ENCODE measurements around the gene MRPL39.

Gene MRPL39

GRCh38 chr21:25561668-25562641, 45.3 kb downstream of the MRPL39 start:
- H3K27ac ChIP-seq = no peak overlapping the region
- TF ChIP-seq ZFX (IDR thresholded peaks at IDR 0.05; ENCODE audit: borderline replicate concordance) = no peak
- peak; percentile 35 for TF ChIP-seq CTCF (IDR thresholded peaks at IDR 0.05)

DNA sequence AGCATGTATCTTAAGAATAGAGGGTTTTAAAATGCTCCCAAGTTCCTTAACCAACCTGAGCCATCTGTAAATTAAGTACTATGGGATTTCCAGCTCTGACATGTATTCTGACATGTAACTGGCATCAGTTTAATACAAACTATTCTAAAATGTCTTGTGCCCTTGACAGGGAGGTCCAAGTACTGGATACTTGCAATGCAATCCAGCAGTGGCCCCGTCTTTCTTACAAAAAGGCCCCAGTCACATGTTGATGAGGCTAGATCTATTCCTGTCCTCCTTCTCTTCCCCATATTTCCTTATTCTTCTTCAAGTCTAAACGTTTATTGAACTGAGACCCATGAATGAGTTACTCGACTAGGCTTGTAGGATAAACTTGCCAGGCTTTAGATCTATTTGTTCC, 46.4 kb downstream of the MRPL39 start:
- no peak for TF ChIP-seq ZFX (IDR thresholded peaks at IDR 0.05; ENCODE audit: borderline replicate concordance)
- no peak for TF ChIP-seq CTCF (IDR thresholded peaks at IDR 0.05)
- no peak overlapping the region for H3K27ac ChIP-seq

DNA sequence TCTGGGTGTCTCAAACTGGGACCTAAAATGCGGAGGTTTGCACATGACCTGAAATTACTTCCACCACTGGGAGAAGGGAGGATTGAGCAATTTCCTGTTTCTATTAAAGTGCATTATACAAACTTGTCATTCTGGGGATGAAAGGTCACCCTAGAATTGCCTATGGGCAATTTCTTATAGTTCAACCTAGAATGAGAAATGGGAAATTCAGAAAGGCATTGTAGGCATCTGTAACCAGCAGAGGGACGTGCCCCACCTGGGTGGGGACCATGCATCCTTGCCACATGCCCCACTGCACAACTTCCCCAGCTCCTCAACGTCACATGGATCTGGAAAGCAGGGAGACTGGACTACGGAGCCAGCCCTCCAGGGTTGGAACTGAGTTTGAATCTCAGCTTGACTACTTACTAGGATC, 47.0 kb downstream of the MRPL39 start:
- no peak overlapping the region for H3K27ac ChIP-seq
- no peak for TF ChIP-seq ZFX (IDR thresholded peaks at IDR 0.05; ENCODE audit: borderline replicate concordance)
- no peak for TF ChIP-seq CTCF (IDR thresholded peaks at IDR 0.05)

DNA sequence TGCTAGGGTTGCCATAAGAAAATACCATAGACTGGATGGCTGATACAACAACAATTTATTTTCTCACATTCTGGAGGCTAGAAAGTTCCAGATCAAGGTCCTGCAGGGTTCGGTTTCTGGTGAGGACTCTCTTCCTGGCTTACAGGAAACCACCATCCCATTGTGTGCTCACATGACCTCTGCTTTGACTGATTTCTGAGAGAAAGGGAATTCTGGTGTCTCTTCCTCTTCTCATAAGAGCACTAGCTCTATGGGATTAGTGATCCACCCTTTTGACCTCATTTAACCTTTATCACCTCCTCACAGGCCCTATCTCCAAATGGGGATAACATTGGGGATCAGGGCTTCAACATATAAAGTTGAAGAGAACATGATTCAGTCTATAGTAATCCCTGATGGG, 47.5 kb downstream of the MRPL39 start:
- no peak overlapping the region for H3K27ac ChIP-seq
- no peak for TF ChIP-seq CTCF (IDR thresholded peaks at IDR 0.05)
- TF ChIP-seq ZFX (IDR thresholded peaks at IDR 0.05; ENCODE audit: borderline replicate concordance) = no peak

GRCh38 chr21:25558123-25558522, 49.2 kb downstream of the MRPL39 start:
- H3K27ac ChIP-seq = no peak overlapping the region

DNA sequence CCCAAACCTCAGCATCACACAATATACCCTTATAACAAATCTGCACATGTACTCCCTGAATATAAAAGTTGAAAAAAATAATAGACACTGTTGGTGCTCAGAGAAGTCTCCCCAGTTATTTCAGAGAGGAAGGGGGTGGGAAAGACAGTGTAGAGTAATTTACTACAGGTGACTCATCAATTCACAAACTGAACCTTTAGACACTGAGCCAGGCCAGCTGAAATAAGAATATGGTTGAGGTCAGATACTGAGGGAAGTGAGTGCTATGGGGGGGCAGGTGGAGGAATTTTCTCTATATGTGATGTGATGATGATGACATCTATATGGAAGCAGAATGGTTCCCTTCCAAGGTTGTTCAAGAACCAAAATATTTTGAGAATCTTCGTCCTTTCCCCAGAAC, 50.1 kb downstream of the MRPL39 start:
- TF ChIP-seq CTCF (IDR thresholded peaks at IDR 0.05) (no peak), ZFX (IDR thresholded peaks at IDR 0.05; ENCODE audit: borderline replicate concordance) (no peak)
- no peak overlapping the region for H3K27ac ChIP-seq

More at GRCh38 chr21:25558123-25558522, 49.2 kb downstream of the MRPL39 start:
- TF ChIP-seq ZFX (IDR thresholded peaks at IDR 0.05; ENCODE audit: borderline replicate concordance) = no peak
- no peak for TF ChIP-seq CTCF (IDR thresholded peaks at IDR 0.05)

- no peak overlapping the region for H3K27ac ChIP-seq
- TF ChIP-seq ZFX (IDR thresholded peaks at IDR 0.05; ENCODE audit: borderline replicate concordance) (no peak), CTCF (IDR thresholded peaks at IDR 0.05) (no peak)
Observed at GRCh38 chr21:25556091-25556490, 51.2 kb downstream of the MRPL39 start.
